Measurements from ENCODE around the gene MAPKAP1.

The MAPKAP1 gene

GRCh38 chr9:125646621-125647100 is 60.3 kb downstream of the MAPKAP1 start:
- DNase-seq (ENCODE audit: low read depth, low spot score): no peak
- H3K27ac ChIP-seq: no peak overlapping the region

GRCh38 chr9:125646217-125646616 is 60.8 kb downstream of the MAPKAP1 start:
- H3K27ac ChIP-seq: no peak overlapping the region

DNA sequence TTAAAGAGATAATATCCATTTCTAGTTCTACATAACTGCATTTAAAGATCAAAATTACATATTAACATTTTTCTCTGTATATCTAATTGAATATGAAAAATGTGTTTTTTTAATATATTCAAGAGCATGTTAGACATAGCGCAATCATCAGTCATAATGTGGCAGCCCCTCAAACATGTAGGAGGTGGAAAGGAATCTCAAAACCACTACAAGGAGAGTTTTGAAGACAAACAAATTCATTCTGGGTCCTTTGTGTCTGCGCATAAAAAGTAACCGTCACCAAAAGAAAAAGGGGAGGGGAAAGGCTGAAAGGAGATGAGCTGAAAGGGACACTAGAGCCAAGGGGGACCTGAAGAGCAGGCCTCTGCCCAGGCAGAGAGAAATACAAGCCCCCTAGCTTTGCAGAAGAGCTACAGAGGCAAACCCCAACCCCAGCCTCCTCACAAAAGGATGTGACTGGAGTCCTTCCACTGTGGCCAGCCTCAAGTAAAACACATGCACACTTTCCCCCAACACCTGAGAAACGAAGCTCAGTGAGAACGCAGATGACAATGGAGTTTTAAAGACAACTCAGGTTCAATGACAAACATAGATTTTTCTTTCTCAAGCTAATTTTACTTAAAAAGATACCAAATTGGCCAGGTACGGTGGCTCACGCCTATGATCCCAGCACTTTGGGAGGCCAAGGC is 62.0 kb downstream of the MAPKAP1 start:
- H3K27ac ChIP-seq: no peak overlapping the region

More at GRCh38 chr9:125646217-125646616, 60.8 kb downstream of the MAPKAP1 start:
- DNase-seq (ENCODE audit: low read depth, low spot score): no peak

GRCh38 chr9:125642311-125642710 is 64.7 kb downstream of the MAPKAP1 start:
- H3K27ac ChIP-seq: no peak overlapping the region
- no peak for DNase-seq (ENCODE audit: low read depth, low spot score)

More for the DNA sequence above, 62.0 kb downstream of the MAPKAP1 start:
- no peak for DNase-seq (ENCODE audit: low read depth, low spot score)

GRCh38 chr9:125639057-125639456 is 68.0 kb downstream of the MAPKAP1 start:
- H3K27ac ChIP-seq: no peak overlapping the region
- DNase-seq (ENCODE audit: low read depth, low spot score): no peak

DNA sequence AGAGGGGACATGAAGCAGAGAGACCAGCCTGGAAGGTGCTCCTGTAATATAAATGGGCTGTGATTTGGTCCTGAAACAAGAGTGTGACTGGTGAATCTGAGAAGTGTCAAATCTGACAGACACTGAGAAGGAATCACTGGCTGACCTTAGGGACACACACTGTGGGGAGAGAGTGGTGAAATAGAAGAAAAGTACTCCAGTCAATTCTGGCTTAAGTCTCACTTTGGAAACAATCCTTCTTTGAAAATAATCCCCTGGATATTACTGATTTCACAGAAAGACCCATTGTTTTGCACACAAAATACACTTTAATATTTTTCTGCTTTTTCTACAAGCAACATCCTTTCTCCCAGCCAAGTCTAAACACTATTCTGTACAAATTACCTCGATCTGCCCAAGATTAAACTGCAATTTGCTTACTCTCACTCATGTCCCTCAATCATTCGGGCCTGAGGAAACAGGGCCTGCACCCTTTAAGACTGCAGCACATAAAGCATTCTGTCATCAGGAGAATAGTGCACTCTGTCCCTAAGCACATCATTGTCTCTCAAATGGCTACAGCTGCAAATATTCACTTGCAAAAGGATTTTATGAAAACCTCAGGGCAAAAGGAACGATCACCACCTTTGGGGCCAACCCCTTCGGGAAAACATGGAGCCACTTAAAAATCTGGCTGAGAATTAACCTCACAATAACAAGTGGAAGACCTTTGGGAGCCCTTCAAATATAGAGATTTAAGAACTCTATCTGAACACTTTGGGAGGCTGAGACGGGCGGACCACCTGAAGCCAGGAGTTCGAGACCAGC is 68.6 kb downstream of the MAPKAP1 start:
- DNase-seq (ENCODE audit: low read depth, low spot score): no peak
- no peak overlapping the region for H3K27ac ChIP-seq

DNA sequence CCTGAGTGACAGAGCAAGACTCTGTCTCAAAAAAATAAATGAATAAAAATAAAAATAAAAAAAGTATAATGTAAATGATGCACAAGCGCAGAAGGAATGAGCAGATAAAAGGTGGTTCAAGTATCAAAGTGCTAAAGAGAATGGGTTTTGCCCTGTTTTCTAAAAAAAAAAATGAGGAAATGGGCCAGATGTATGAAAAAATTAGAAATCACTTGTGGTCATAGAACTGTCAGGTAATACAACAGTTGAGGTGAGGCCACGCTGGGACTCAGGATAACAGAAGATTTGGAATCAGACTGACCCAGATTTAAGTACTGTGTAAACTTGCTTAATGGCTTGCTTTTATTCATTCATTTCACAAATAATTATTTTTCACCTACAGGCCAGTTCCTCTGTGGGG is 69.8 kb downstream of the MAPKAP1 start:
- no peak for DNase-seq (ENCODE audit: low read depth, low spot score)
- no peak overlapping the region for H3K27ac ChIP-seq

GRCh38 chr9:125635888-125636287 is 71.1 kb downstream of the MAPKAP1 start:
- no peak overlapping the region for H3K27ac ChIP-seq
- no peak for DNase-seq (ENCODE audit: low read depth, low spot score)

DNA sequence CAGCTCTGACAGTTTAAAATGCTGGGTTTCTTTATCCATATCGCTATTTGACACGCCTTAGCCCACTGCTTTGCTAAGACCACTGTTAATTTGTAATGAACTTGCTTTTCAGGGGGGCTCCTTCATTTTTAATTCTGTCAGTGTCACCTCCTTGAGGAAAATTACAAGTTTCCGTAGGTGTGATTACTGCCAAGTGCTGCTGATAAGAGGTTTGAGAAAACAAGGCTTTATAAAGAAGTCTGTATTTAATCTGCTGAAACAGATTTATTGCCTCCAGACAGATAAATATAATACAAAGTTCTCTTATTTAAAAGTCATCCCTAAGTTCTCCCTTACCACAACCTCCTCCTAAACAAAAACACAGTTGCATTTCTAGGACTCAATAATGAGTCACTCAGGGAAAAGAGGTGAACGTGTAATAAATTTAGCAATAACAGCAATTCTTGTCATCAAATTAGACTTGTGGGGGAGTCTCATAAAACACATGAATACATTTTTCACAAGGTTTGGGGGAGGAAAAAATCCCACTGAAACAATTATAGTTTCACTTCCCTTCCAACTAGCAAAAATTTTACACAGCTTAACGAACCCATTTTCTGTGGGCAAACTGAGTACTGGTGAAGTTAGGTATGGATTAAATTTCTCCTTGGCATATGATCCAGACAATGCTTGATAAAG is 72.8 kb downstream of the MAPKAP1 start:
- DNase-seq (ENCODE audit: low read depth, low spot score): no peak
- H3K27ac ChIP-seq: peak overlapping the region; percentile 65

- no peak for DNase-seq (ENCODE audit: low read depth, low spot score)
Measured at GRCh38 chr9:125633116-125633745, 73.8 kb downstream of the MAPKAP1 start.

DNA sequence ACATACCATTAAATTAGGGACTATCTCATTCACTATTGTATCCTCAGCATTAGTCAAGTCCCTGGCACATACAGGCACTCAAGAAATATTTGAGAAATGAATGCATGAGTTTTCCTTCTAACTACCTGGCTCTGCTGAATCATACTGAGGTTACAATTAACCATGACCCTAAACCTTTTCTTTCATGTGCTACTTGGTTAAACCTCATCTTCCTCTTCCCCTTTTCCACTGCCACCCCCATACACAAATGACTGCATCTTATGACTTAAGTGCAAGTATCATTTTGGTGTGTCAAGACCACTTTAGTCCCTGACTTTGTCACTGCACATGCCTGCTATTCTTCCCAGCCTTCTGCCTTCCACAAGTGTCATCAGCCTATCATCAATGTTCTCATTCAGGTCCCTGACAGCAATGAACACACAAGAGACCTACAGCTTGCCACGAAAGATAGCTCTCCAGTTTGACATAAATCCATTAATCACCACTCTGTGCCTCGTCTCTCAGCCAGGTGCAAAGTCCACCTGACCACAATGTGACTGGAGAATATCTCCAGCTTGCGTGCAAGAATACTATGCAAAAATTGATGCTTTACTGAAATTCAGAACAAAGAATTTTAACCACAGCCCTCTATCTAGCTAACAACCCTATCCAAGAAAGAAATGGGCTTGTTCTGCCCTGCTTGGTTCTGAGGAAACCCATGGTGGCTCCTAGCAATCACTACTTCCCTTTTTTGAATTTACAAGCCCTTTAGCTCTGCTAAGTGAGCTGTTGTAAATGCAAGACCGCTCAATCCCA is 74.5 kb downstream of the MAPKAP1 start:
- peak overlapping the region; percentile 65 for H3K27ac ChIP-seq
- peak; percentile 34 for DNase-seq (ENCODE audit: low read depth, low spot score)

More at GRCh38 chr9:125633116-125633745, 73.8 kb downstream of the MAPKAP1 start:
- H3K27ac ChIP-seq: peak overlapping the region; percentile 65

DNA sequence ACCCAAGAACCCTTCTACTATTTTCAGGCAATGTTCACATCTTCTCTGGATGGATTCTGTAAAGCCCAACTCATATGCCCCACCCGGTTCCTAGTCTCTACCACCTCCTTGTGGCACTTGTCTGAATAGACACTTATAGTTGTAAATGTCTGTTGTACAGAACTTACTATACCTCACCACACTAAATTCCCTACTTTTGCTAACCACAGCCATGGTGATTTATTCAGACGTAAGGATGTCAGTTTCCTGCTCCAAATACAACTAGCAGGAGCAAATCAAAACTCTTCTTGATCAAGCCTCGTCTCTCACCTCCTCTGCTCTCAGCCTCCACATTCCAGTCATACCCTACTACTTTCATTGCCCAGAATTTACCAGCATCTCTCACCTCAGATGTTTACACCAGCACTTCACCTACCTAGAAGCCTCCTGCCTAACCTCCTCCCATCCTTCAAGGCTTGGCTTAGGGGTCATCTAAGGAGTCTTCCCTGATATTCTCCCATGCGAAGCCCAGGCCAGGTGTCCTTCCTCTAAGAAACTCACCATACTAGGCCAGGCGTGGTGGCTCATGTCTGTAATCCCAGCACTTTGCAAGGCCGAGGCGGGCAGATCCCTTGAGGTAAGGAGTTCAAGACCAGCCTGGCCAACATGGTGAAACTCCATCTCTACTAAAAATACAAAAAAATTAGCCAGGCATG is 75.5 kb downstream of the MAPKAP1 start:
- H3K27ac ChIP-seq: peak overlapping the region; percentile 65
- no peak for DNase-seq (ENCODE audit: low read depth, low spot score)

- DNase-seq (ENCODE audit: low read depth, low spot score): no peak
- H3K27ac ChIP-seq: peak overlapping the region; percentile 65
Measured at GRCh38 chr9:125630436-125630835, 76.6 kb downstream of the MAPKAP1 start.

- no peak for DNase-seq (ENCODE audit: low read depth, low spot score)
Measured at GRCh38 chr9:125629446-125629845, 77.6 kb downstream of the MAPKAP1 start.

DNA sequence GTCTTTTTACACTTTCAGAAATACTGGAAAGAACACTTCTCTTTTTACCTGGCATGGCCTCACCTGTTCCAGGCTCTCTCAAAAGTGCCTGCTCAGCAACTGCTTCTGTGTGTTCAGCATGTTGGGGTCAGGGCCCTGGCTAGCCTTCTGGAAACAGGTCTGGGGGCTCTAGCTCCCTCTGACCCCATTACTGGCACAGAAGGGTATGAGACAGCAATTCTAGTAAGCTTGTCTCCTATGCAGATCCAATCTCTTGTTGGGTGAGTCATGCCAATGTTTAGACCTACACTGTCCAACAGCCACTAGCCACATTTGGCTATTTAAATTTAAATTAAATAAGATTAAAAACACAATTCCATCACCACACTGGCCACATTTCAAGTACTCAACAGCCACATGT is 80.8 kb downstream of the MAPKAP1 start:
- H3K27ac ChIP-seq: no peak overlapping the region
- no peak for DNase-seq (ENCODE audit: low read depth, low spot score)

More at GRCh38 chr9:125629446-125629845, 77.6 kb downstream of the MAPKAP1 start:
- H3K27ac ChIP-seq: no peak overlapping the region

DNA sequence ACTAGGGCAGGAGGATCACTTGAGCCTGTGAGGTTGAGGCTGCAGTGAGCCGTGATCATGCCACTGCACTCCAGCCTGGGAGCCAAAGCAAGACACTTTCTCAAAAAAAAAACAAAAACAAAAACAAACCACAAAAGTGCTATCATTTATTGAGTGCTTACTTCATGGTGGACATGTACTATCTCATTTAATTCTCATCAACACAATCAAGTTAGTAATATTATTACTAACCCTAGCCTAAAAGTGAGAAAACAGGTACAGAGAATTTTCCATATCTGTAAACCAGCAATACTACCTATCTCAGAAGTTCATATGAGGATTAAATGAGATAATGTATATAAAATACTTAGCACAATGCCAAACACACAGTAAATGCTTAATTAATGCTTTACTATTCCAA is 85.8 kb downstream of the MAPKAP1 start:
- no peak for DNase-seq (ENCODE audit: low read depth, low spot score)
- no peak overlapping the region for H3K27ac ChIP-seq

DNA sequence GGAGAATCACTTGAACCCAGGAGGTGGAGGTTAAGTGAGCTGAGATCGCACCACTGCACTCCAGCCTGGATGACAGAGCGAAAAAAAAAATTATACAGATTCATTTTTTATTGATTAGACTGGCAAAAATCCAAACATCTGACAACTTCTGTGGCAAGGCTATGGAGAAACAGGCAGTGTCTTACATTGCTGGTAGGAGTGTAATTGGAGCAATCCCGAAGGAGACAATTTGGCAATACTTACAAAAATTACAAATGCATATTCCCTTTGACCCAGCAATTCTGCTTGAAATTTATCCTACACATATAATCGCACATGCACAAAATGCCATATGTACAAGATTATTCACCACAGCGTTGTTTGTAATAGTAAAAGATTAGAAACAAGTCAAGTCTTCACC is 86.8 kb downstream of the MAPKAP1 start:
- no peak for DNase-seq (ENCODE audit: low read depth, low spot score)
- no peak overlapping the region for H3K27ac ChIP-seq

GRCh38 chr9:125617087-125617486 is 89.9 kb downstream of the MAPKAP1 start:
- DNase-seq (ENCODE audit: low read depth, low spot score): no peak
- no peak overlapping the region for H3K27ac ChIP-seq

GRCh38 chr9:125613141-125613540 is 93.9 kb downstream of the MAPKAP1 start:
- no peak overlapping the region for H3K27ac ChIP-seq
- DNase-seq (ENCODE audit: low read depth, low spot score): no peak
